Gastroesophageal sphincter (tissue), 4 donors: ENCODE data around the gene GPR45. TPM values are rescaled to one million over a fixed set of nuclear protein-coding genes. Genes with fewer than 3 reads are reported as not detected.
"Not testable (repeated sequence)": the region's sequence is repeated elsewhere in the genome, so short reads cannot be mapped to it uniquely, and the experiment has no call there.

Source experiments
- ATAC-seq: fragments of 150-250 bp; one replicate; pipeline ENCODE4 v1.9.1; 2016; ENCODE audit warnings: mild to moderate bottlenecking, moderate library complexity
- H3K27ac ChIP-seq, 4 donors: fragments of 200-600 bp; sonication (generic) in 3 of 4; 1 replicate in 3 of 4; 2 replicates in 1 of 4; pipeline ENCODE4 v1.5.1; 2016 to 2019
- H3K27me3 ChIP-seq: fragments of 200-600 bp; sonication (generic); one replicate; pipeline ENCODE4 v1.5.1; 2019
- H3K36me3 ChIP-seq, 2 donors: fragments of 200-600 bp; sonication (generic); one replicate each; pipeline ENCODE4 v1.5.1; 2019; ENCODE audit warnings: control low read depth in 1 of 2
- H3K4me1 ChIP-seq, 3 donors: fragments of 200-600 bp; sonication (generic); 1 replicate in 2 of 3; 2 replicates in 1 of 3; pipeline ENCODE4 v1.5.1; 2016 to 2019; ENCODE audit warnings: control low read depth in 2 of 3
- H3K4me3 ChIP-seq, 2 donors: fragments of 200-600 bp; sonication (generic); one replicate each; pipeline ENCODE4 v1.5.1; 2019; ENCODE audit warnings: mild to moderate bottlenecking in 1 of 2, moderate library complexity in 1 of 2
- H3K9me3 ChIP-seq, 3 donors: fragments of 200-600 bp; sonication (generic); one replicate each; pipeline ENCODE4 v1.5.1; 2017 to 2019; ENCODE audit warnings: control low read depth in 2 of 3
- EP300 ChIP-seq: sonication (generic); formaldehyde crosslinking; IDR thresholded peaks from one replicate; pipeline ENCODE4 v1.6.1; 2017; ENCODE audit warnings: antibody characterized with exemption, mild to moderate bottlenecking
- POLR2A ChIP-seq, 2 donors: fragments of 450-650 bp; IDR thresholded peaks; one replicate each; pipeline ENCODE4 v1.6.1; 2017; ENCODE audit warnings: antibody characterized with exemption in 2 of 2, mild to moderate bottlenecking in 2 of 2, moderate library complexity in 1 of 2
- POLR2AphosphoS5 ChIP-seq: sonication (generic); formaldehyde crosslinking; IDR thresholded peaks from one replicate; pipeline ENCODE4 v1.6.1; 2017; ENCODE audit warnings: antibody characterized with exemption
- WGBS, 2 donors: methylation state at CpG; one replicate each; pipeline ENCODE4 v1.1.5; 2018; ENCODE audit warnings: low coverage in 1 of 2; 5-methylcytosine and 5-hydroxymethylcytosine counted together
- total RNA-seq, 4 donors: library from RNA; depleted of rRNA; stranded (reverse); fragments of >200 nt; gene quantifications; one replicate each; pipeline ENCODE4 v1.1.0, GENCODE V29; 2016
- TF ChIP-seq, protein P1 (sequence below), 4 experiments: fragments of 200-600 bp in 2 of 4; fragments of 450-650 bp in 2 of 4; sonication (generic) in 1 of 4; IDR thresholded peaks; one replicate each; pipeline ENCODE4 v1.5.1; 2017 to 2019; ENCODE audit warnings: antibody characterized with exemption in 4 of 4, mild to moderate bottlenecking in 2 of 4, moderate library complexity in 2 of 4

GPR45 gene
- total RNA-seq, 4 donors from 2014 or later: not detected

DNA sequence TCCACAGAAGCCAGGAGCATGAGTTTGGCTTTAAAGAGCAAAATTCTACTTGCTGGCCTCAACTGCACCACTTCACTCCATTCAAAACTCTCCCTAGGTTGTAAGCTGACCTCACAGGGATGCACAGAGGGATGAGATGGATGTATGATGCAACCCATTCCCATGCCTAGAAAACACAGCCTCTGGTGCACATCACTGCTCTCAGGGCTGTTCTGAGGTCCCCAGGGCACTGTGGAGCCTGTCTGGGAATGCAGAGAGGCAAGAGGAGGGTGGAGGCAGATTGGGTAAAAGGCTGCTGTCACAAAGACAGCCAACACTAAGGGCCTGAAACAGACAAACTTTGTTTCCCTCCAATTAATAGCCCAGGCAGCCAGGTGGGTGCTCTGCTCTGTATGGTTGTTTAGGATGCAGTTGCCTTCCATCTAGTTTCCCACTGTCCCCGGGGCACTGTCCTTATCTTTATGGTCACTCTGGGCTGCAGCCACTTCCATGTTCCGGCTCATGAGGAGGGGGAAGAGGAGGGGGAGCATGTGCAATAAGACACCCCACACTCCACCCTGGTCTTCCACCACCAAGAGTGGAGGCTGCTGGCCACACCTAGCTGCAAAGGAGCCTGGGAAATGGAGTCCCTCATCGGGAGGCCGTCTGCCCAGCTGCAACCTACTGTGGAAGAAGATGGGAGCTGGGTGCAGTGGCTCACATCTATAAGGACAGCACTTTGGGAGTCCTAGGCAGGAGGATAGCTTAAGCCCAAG is 7.0 kb downstream of the GPR45 start:
- H3K4me3 ChIP-seq: no peak overlapping the region
- no peaks in the 10 kb centered on the region for H3K9me3 ChIP-seq
- no peaks in the 10 kb centered on the region for H3K27me3 ChIP-seq
- no peaks in the 10 kb centered on the region for H3K4me1 ChIP-seq
- no CpG with 5 or more reads among the region's 4 CpGs for WGBS, 2 donors
- H3K36me3 ChIP-seq: no peaks in the 10 kb centered on the region
- no peak for TF ChIP-seq POLR2AphosphoS5
- TF ChIP-seq, protein P1, sequence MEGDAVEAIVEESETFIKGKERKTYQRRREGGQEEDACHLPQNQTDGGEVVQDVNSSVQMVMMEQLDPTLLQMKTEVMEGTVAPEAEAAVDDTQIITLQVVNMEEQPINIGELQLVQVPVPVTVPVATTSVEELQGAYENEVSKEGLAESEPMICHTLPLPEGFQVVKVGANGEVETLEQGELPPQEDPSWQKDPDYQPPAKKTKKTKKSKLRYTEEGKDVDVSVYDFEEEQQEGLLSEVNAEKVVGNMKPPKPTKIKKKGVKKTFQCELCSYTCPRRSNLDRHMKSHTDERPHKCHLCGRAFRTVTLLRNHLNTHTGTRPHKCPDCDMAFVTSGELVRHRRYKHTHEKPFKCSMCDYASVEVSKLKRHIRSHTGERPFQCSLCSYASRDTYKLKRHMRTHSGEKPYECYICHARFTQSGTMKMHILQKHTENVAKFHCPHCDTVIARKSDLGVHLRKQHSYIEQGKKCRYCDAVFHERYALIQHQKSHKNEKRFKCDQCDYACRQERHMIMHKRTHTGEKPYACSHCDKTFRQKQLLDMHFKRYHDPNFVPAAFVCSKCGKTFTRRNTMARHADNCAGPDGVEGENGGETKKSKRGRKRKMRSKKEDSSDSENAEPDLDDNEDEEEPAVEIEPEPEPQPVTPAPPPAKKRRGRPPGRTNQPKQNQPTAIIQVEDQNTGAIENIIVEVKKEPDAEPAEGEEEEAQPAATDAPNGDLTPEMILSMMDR (IDR thresholded peaks at IDR 0.05): no peak
- TF ChIP-seq EP300: no peak
- TF ChIP-seq POLR2A (IDR thresholded peaks at IDR 0.05): no peak
- no peak overlapping the region for H3K27ac ChIP-seq
- ATAC-seq: no peak

DNA sequence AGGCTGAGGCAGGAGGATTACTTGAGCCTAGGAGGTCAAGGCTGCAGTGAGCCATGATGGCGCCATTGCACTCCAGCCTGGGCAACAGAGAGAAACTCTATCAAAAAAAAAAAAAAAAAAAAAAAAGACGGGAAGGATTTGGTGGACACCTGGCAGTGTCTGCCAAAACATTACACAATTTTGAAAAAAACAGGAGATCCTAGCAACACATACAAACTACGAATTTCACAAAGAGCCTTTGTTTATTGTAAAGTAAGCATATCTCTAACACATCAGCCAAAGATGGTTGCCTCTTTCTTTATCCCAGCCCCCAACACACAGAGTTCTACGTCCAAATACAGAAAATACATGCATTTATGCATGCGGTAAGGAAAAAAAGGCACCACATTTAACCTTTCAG is 7.6 kb downstream of the GPR45 start:
- Histone ChIP-seq H3K9me3 (no peaks in the 10 kb centered on the region), H3K27me3 (no peaks in the 10 kb centered on the region), H3K36me3 (no peaks in the 10 kb centered on the region), H3K4me1 (no peaks in the 10 kb centered on the region), H3K27ac (no peak overlapping the region), H3K4me3 (no peak overlapping the region)
- TF ChIP-seq EP300: no peak
- no peak for TF ChIP-seq POLR2AphosphoS5
- TF ChIP-seq POLR2A (IDR thresholded peaks at IDR 0.05): no peak
- TF ChIP-seq, protein P1 (IDR thresholded peaks at IDR 0.05): no peak
- 30 to 41% methylated on average over 3 of the region's 5 CpGs for WGBS, 2 donors
- no peak for ATAC-seq

DNA sequence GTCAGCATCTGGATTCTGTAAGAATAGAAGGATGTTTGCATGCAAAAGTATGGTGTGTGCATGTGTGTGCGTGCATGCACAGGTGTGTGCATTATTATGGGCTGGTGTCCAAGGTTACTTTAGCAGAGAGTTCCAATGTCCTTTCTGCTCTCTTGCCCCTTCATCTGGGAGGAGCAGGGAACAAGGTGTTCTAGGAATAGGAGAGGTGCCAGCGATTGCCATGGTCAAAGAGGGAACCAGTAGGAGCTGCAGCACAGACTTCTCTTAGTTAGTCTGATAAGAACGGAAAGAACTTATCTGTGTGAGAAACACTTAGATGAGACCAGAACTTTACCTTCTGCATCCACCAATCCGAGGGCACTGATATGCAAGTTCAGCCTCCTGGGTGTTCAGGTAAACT is 8.3 kb downstream of the GPR45 start:
- Histone ChIP-seq H3K4me3 (no peak overlapping the region), H3K9me3 (no peaks in the 10 kb centered on the region), H3K4me1 (no peaks in the 10 kb centered on the region), H3K36me3 (no peaks in the 10 kb centered on the region), H3K27ac (no peak overlapping the region), H3K27me3 (no peaks in the 10 kb centered on the region)
- WGBS, 2 donors: 84 to 100% methylated on average over 1 to 4 of the region's 4 CpGs
- TF ChIP-seq, protein P1 (IDR thresholded peaks at IDR 0.05): no peak
- TF ChIP-seq EP300 (no peak), POLR2A (IDR thresholded peaks at IDR 0.05) (no peak), POLR2AphosphoS5 (no peak)
- ATAC-seq: no peak

DNA sequence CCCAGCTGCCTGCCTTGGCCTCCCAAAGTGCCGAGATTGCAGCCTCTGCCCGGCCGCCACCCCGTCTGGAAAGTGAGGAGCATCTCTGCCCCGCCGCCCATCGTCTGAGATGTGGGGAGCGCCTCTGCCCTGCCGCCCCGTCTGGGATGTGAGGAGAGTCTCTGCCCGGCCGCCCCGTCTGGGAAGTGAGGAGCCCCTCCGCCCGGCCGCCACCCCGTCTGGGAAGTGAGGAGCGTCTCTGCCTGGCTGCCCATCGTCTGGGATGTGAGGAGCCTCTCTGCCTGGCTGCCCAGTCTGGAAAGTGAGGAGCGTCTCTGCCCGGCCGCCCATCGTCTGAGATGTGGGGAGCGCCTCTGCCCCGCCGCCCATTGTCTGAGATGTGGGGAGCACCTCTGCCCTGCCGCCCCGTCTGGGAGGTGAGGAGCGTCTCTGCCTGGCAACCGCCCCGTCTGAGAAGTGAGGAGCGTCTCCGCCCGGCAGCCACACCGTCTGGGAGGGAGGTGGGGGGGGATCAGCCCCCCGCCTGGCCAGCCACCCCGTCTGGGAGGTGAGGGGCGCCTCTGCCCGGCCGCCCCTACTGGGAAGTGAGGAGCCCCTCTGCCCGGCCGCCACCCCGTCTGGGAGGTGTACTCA is 9.6 kb downstream of the GPR45 start:
- not testable (repeated sequence) for H3K27ac ChIP-seq, H3K36me3 ChIP-seq, H3K4me3 ChIP-seq, H3K27me3 ChIP-seq, H3K9me3 ChIP-seq, ATAC-seq, H3K4me1 ChIP-seq
- no CpG with 5 or more reads among the region's 43 CpGs for WGBS, 2 donors

DNA sequence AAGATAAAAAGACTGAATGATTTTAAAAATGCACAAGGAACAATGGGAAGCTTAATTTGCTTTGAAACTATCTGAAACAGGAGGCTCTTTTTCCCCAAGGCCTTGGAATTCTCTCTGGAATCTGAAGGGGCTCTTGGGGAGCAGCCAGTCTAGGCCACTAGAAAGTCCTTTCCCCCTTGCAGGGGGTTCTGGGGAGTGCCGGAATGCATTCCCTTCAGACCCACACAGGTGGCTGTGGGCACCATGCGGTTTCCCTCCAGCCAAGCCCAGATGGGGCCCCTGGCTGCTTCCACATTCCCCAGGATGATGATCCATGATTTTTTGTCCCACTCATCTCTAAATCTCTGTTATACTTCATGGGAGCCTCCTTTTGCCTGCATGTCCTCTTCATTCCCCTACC is 10.7 kb downstream of the GPR45 start:
- H3K27ac ChIP-seq: no peak overlapping the region
- ATAC-seq: no peak
- H3K9me3 ChIP-seq: no peaks in the 10 kb centered on the region
- 92 to 100% methylated on average over 1 to 2 of the region's 2 CpGs for WGBS, 2 donors
- no peak for TF ChIP-seq POLR2AphosphoS5
- TF ChIP-seq POLR2A (IDR thresholded peaks at IDR 0.05): no peak
- TF ChIP-seq EP300: no peak
- no peaks in the 10 kb centered on the region for H3K27me3 ChIP-seq
- H3K4me3 ChIP-seq: no peak overlapping the region
- H3K36me3 ChIP-seq: no peaks in the 10 kb centered on the region
- H3K4me1 ChIP-seq: no peaks in the 10 kb centered on the region
